NCI-H774 (cell line): ENCODE data around the gene IGDCC3.

Source experiments
- DNase-seq: peaks from one replicate; lab custom pipeline; 2025; lab: John Stamatoyannopoulos, UW

The IGDCC3 gene

GRCh38 chr15:65386886-65387285 is 9.1 kb upstream of the IGDCC3 start:
- DNase-seq = no peak

GRCh38 chr15:65386376-65386775 is 8.6 kb upstream of the IGDCC3 start:
- DNase-seq = no peak

GRCh38 chr15:65385870-65386258 is 8.1 kb upstream of the IGDCC3 start:
- DNase-seq = no peak

GRCh38 chr15:65384895-65385869 is 7.4 kb upstream of the IGDCC3 start:
- peak; percentile 78 for DNase-seq

DNA sequence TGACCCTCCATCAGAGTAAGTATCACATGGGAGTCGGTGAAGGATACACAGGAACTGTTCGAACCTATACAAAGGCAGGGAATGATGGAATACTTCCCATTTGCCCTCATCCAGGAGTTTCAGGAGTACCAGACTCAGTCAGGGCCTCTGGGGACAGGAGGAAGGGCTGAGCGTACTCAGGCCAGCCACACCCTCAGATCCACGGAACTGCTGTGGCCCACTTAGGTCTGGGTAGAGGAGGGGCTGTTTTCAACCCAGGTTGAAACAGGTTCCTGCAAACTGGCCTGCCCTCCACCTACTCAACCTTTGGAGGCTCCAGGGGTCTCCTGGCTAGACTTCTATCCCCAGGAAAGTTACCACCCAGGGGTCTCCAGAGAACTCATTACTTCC is 6.7 kb upstream of the IGDCC3 start:
- no peak for DNase-seq

DNA sequence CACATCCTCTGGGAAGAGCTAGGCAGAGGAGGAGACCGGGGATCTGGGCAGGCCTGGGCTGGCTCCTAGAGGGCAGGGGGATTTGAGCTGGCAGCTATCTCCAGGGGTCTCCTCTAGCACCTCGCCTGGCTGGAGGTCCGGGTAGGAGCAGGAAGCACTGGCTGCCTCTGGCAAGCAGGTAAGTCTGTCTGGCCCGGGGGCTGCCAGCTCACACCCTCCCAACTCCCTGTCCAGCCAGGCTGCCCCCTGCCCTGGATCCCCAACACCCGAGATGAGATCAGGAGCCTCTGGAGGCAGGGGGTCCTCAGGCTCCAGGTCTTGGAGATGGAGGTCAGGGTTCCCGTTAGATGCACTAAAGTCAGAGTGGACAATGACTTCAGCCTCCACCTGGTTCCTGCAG is 6.2 kb upstream of the IGDCC3 start:
- DNase-seq = no peak

GRCh38 chr15:65383456-65383855 is 5.7 kb upstream of the IGDCC3 start:
- DNase-seq = no peak

GRCh38 chr15:65382921-65383320 is 5.1 kb upstream of the IGDCC3 start:
- no peak for DNase-seq

DNA sequence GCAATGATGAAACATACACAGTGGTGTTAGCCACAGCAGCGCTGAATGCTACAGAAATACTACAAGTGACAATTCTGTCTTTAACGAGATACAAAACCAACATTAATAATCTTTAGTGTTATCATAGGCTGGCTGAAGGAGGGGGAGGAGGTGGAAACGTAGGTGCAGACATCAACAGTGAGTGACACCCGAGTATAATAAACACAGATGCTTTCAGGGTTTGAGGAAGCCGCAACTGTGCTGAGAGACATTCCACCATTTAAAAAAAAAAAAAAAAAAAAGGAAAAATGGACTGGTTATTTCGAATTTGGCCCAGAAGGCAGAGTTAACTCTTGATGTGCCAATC is 4.3 kb upstream of the IGDCC3 start:
- no peak for DNase-seq

DNA sequence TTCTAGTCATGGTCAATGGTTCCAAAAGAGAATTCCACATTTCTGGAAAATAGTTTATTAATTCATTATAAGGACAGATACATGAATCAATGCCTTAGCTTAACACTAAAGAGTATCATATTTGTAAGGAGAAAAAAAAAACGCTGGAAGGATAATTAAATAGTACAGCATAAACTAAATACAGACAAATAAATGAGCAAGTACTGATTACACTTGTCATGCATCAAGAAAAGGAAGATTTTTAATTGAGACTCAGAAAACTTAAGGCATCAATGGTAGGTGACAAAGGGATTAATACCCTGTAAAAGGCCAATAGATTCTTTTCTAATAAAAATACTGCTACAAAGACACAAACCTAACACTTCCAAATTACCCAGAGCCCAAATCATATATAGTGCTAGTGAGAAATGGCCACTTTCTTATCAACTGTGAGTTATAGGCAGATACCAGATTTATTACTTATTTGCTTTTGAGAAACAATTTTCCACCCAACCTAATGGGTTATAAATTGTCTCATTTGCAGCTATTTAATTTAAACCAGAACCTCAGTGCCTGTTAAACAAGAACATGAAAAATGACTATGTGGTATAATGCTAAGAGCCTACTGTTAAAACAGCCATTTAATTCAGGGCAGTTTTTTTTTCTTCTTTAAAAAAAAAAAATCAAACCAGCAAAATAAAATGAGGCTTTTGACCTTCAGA is 3.8 kb upstream of the IGDCC3 start:
- DNase-seq = no peak

- DNase-seq = no peak
Observed at GRCh38 chr15:65379986-65380385, 2.2 kb upstream of the IGDCC3 start.

DNA sequence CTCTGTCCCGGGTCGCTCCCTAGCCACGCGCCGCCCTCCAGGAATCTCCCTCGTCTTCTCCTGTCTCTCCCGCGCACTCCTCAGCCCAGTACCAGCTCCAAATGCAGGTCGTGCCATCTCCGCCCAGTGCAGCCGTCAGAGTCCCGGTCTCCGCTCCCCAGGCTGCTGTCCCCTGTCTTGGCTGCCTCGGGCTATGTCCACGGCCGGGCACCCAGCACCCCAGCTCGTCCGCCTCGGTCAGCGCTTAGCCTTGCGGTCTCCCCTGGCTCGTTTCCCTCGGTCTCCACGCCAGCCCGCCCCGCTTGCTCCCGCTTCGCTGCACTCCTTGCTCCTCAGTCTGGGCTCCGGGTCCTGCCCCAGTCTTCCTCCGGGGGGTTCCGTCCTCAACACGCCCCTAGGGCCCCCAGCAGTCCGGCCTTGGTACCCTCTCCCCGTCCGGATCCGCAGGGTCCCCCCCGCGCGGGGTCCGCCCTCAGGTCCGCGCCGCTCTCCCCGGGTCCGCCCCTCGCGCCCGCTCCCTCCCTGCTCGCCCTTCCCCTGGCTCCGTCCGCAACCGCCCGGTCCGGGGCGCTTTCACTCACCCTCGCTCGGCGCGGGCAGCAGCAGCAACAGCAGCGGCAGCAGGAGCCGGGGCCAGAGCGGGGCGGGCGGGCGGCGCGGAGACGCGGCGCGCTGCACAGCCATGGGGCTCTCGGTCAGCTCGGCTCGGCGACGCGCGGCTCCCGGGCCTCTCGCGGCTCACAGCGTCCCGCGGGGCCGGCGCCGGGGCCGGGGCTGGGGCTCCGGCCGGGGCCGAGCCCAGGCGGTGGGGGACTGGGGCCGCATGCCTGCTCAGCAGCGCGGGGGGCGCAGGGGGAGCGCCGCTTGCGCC is 462 bp downstream of the IGDCC3 start:
- DNase-seq = no peak

DNA sequence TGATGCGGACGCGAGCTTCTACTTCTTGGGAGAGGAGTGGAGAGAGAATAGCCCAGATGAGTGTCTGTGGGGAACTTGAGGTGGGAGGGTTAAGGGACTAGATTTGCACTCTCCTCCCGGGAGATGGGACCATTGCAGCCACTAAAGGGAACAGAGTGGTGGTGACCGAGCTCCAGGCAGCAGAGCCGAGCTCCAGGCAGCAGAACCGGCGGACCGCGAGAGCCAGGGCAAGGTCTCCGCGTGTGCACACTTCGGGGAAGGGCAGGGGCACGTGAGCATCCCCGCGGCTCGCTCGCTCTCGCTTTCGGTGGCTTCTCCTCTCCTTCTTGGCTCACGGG is 1.1 kb downstream of the IGDCC3 start:
- DNase-seq = no peak

- DNase-seq = no peak
Observed at GRCh38 chr15:65375871-65376607, 1.8 kb downstream of the IGDCC3 start.

DNA sequence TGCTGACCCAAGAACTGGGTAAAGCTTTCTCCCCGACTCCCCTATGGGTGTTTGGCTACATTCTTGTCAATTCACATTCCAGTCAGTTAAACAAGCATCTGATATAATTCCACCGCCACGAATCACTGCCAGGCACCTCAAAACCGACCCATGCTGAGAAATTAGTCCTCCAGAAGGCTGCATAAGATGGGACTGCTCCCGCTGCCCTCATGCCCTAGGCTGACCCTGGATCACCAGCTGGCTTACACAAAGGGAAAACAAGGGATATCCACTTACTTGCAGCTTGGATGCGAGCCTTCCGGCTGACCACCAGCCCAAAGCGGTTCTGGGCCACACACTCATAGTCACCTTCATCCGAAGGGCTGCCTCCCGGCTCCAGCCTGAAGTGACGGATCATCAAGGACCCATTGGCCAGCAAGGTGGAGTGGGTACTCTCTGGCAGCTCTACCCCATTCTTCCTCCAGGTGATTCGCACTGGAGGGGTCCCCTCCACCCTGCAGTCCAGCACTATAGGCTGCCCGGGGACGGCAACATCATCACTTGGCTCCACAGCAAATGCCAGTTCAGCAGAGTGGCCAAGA is 2.9 kb downstream of the IGDCC3 start:
- no peak for DNase-seq

DNA sequence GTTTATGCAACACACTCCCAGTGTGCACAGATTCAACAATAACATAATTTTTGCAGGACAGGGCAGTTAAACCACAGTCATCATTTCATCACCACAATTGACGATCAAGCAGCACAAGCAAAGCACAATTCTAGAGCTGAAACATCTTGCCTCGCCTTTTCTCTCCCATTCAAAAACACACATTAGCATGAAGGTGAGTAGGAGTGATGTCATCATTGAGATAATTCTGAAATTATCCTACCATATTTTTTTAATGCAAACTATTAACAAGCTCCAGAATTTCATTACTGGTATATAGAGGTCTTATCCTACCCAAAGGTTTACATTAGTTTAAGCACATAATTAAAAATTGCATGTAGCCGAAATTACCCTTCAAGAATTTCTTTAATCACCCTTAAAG is 3.5 kb downstream of the IGDCC3 start:
- DNase-seq = no peak

GRCh38 chr15:65373163-65373651 is 4.6 kb downstream of the IGDCC3 start:
- DNase-seq = no peak

DNA sequence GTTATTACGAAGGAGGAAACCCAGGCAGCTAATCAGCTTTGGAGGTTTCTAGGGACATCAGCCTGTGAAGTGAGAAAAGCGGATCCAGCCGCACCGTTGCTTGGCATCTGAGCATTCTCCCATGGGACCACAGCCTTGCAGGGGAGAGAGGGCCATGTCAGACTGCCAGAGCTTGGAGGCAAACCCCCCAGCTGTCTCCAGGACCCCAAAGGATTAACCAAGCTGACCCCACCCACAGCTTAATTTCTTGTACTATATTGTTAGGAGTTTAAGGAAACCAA is 5.1 kb downstream of the IGDCC3 start:
- no peak for DNase-seq

DNA sequence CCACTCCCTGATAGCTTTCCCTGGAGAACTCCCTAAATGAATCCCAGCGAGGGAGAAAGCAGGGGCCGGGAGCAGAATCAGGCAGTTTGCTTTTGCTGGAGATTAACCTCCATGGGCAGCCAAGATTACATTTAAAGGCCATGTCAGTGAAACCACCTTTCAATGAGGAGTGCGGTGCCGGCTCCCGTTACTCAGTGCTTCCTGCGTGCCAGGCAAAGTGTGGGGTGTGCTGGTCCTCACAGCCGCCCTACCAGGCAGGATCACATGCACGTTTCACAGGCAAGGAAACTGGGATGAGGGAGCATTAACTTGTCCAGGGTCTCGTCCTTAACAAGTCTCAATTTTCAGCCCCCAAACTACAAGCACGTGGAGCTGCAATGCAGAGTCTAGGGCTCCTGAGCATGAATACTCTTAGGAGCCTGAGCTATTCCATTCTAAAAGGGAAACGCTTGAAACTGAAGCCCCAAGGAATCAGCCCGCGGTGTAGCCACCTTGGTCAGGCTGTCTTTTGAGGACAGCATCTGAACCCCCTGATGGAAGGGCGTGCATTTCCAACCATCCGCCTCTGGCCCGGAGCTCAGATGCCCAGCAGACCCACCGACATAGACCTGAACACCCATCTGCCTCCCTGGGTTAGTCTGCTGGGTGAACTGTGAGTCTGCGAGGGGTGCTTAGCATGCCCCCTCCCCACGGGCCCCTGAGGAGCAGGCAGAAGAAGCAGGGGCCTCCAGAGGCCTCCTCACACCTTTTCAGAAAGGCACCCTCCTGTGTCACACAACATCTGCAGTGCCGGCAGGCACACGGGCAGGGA is 5.6 kb downstream of the IGDCC3 start:
- DNase-seq = no peak

GRCh38 chr15:65370885-65371284 is 6.9 kb downstream of the IGDCC3 start:
- no peak for DNase-seq

DNA sequence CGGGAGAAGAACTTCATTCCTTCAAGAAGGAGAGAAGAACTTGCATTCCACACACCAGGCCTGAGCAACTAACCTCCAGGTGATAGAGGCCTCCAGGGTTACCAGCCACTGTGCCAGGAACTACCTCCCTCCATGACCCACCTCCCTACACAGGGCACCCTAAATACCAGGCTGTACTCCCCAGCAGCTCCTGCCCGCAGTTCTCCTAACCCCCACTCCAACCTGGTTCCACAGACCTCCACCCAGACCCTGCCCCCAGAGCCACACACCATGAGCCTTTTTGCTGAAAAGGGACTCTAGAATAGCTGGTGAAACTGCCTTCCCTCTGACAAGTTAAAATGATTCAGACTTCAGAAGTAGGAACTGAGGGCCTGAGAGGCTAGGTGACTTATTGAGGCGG is 8.2 kb downstream of the IGDCC3 start:
- DNase-seq = no peak
